Right atrium auricular region (tissue), 2 donors: ENCODE data around the gene SLC6A9. TPM values are rescaled to one million over a fixed set of nuclear protein-coding genes. Genes with fewer than 3 reads are reported as not detected.

Source experiments
- DNase-seq: peaks from one replicate; pipeline ENCODE4 v3.0.0-alpha.2; 2019; ENCODE audit warnings: low spot score
- H3K27ac ChIP-seq, 2 donors: fragments of 200-600 bp; sonication (generic); 1 replicate in 1 of 2; 2 replicates in 1 of 2; pipeline ENCODE4 v1.5.1; 2016 to 2019
- H3K27me3 ChIP-seq, 2 donors: fragments of 200-600 bp; sonication (generic); one replicate each; pipeline versions ENCODE4 v1.5.1 to v1.6.0; 2017 to 2019
- H3K36me3 ChIP-seq: fragments of 200-600 bp; sonication (generic); one replicate; pipeline ENCODE4 v1.5.1; 2016
- H3K4me1 ChIP-seq, 2 donors: fragments of 200-600 bp; sonication (generic); one replicate each; pipeline versions ENCODE4 v1.5.1 to v1.6.0; 2017 to 2019
- H3K4me3 ChIP-seq, 2 donors: fragments of 200-600 bp; sonication (generic); 1 replicate in 1 of 2; 2 replicates in 1 of 2; pipeline ENCODE4 v1.5.1; 2017 to 2019; ENCODE audit warnings: mild to moderate bottlenecking in 1 of 2, moderate library complexity in 1 of 2
- H3K9me3 ChIP-seq, 2 donors: fragments of 200-600 bp; sonication (generic); one replicate each; pipeline ENCODE4 v1.5.1; 2019
- total RNA-seq, 2 donors: library from RNA; depleted of rRNA; stranded (reverse); fragments of >200 nt; gene quantifications; one replicate each; pipeline ENCODE4 v1.1.0, GENCODE V29; 2016
- TF ChIP-seq, protein P1 (sequence below), 2 donors: fragments of 200-600 bp; sonication (generic); IDR thresholded peaks; one replicate each; pipeline ENCODE4 v1.5.1; 2019; ENCODE audit warnings: antibody characterized with exemption in 2 of 2

The SLC6A9 gene
- total RNA-seq, 2 donors from 2014 or later, result 1.0 to 1.6 TPM

DNA sequence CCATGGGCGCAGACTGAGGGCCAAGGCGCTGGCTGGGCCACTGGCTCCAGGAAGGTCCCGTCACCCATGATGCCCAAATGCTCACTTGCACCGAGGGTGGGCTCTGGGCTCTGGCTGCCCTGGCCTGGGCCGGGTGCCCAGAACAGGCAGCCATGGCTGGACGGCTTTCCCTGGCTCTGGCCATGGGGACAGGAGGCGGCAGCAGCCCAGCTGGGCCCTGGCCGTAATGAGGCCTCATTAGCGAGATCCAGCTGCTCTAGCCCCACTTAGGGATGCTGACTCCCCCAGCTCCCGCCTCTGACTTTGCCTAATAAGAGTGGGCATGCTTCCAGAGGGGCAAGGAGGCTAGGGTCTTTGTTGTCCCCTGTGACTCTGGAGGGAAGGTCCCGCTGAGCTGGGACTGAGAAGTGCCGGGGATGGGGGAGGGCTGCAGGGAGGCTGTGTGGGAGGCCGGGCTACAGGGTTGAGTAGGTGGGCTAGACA is 11.8 kb downstream of the SLC6A9 start:
- H3K36me3 ChIP-seq, result no peaks in the 10 kb centered on the region
- H3K9me3 ChIP-seq, result no peaks in the 10 kb centered on the region
- TF ChIP-seq, protein P1, sequence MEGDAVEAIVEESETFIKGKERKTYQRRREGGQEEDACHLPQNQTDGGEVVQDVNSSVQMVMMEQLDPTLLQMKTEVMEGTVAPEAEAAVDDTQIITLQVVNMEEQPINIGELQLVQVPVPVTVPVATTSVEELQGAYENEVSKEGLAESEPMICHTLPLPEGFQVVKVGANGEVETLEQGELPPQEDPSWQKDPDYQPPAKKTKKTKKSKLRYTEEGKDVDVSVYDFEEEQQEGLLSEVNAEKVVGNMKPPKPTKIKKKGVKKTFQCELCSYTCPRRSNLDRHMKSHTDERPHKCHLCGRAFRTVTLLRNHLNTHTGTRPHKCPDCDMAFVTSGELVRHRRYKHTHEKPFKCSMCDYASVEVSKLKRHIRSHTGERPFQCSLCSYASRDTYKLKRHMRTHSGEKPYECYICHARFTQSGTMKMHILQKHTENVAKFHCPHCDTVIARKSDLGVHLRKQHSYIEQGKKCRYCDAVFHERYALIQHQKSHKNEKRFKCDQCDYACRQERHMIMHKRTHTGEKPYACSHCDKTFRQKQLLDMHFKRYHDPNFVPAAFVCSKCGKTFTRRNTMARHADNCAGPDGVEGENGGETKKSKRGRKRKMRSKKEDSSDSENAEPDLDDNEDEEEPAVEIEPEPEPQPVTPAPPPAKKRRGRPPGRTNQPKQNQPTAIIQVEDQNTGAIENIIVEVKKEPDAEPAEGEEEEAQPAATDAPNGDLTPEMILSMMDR (IDR thresholded peaks at IDR 0.05), result no peak
- H3K27ac ChIP-seq, result no peak overlapping the region
- no peak for DNase-seq
- H3K4me1 ChIP-seq, result peaks cover 0 to 21% of the 10 kb centered on the region in 2 donors
- no peaks in the 10 kb centered on the region for H3K27me3 ChIP-seq
- H3K4me3 ChIP-seq, result no peak overlapping the region

DNA sequence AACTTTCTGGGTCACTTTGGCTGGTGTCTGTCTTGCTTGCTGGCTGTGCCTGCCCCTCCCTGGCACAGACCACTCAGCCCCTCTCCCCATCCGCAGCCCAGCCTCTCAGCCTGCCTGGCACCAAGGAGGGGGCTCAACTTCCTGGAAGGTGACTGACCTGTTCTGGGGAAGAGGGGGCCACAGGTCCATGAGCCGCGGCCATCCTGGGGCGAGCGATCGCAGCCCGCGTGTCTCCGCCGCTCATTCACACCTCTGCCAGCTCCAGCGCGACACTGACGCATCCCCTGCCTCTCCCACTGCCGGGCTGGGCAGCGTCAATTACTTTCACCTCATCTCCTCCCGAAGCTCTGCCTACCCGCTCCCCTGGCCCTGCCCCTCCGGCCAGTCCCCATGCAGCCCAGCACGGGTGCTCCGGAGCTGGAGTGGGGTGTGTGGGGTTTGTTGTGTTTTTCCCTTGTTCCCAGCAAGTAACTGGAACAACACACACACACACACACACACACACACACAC is 14.3 kb downstream of the SLC6A9 start:
- no peak overlapping the region for H3K4me3 ChIP-seq
- DNase-seq, result no peak
- H3K27me3 ChIP-seq, result no peaks in the 10 kb centered on the region
- peaks cover 0 to 23% of the 10 kb centered on the region in 2 donors for H3K4me1 ChIP-seq
- no peak overlapping the region for H3K27ac ChIP-seq
- H3K36me3 ChIP-seq, result no peaks in the 10 kb centered on the region
- TF ChIP-seq, protein P1 (IDR thresholded peaks at IDR 0.05), result no peak
- no peaks in the 10 kb centered on the region for H3K9me3 ChIP-seq

DNA sequence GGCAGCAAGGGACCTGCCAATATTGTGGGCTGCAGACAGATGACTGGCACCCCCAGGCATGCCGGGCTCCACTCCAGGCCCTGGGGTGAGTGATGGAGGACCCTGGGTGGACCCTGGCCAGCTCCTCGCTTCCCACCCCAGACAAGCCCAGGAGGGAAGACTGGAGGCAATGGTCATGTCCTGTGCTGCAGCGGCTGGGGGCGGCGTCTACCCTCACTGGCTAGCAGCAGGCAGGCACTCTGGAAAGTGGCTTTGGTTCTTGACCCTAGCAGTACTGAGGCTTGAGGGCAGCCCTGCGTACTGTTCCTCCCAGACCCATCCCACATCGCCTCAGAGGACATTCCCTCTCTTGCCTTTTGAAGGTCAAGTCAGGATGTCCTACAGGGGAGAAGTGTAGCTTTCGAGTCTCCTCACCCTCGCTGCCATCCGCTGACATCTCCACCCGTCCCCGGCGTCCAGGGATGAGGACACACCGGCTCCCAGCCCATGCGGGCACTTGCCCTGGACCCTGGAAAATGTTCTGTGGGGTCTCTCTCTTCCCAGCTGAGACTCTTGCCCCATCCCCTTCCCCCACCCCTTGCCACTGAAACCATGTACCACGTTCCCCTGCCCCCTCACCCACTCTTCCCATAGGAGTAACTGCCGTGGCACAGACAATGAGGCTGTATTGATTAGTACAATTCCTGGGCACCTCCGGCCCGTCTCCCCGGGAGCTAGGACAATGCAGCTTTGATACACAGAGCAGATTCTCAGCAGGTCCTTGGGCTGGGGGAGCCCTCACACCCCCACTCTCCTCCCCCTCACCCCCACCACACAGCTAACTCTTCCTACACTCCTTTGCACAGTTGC is 15.0 kb downstream of the SLC6A9 start:
- no peak for DNase-seq
- TF ChIP-seq, protein P1 (IDR thresholded peaks at IDR 0.05), result no peak
- no peak overlapping the region for H3K27ac ChIP-seq

DNA sequence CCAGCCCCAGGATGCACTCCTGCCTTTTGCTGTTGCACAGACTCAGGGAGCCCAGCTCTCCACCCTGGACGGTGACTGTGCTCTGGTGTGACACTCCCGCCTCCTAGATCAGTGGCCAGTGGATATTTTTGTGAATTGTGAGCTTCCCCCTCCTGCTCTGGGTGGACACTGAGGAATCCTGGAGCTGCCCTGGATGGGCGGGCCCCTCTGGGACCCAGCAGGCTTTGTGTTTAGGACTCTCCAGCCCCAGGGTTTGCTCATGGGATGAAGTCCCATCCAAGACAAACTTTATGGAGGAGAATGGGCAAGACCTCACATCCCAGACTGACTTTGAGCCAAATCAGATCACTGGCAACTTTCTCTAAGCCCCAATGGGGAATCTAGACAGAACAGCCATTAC is 16.1 kb downstream of the SLC6A9 start:
- Histone ChIP-seq H3K36me3 (no peaks in the 10 kb centered on the region), H3K9me3 (no peaks in the 10 kb centered on the region), H3K27me3 (no peaks in the 10 kb centered on the region), H3K4me3 (no peak overlapping the region), H3K4me1 (peaks cover 0 to 18% of the 10 kb centered on the region in 2 donors), H3K27ac (no peak overlapping the region)
- TF ChIP-seq, protein P1 (IDR thresholded peaks at IDR 0.05), result no peak
- peak; percentile 73 for DNase-seq

More for the DNA sequence above, 15.0 kb downstream of the SLC6A9 start:
- Histone ChIP-seq H3K36me3 (no peaks in the 10 kb centered on the region), H3K27me3 (no peaks in the 10 kb centered on the region), H3K9me3 (no peaks in the 10 kb centered on the region), H3K4me1 (peaks cover 0 to 18% of the 10 kb centered on the region in 2 donors), H3K4me3 (no peak overlapping the region)

DNA sequence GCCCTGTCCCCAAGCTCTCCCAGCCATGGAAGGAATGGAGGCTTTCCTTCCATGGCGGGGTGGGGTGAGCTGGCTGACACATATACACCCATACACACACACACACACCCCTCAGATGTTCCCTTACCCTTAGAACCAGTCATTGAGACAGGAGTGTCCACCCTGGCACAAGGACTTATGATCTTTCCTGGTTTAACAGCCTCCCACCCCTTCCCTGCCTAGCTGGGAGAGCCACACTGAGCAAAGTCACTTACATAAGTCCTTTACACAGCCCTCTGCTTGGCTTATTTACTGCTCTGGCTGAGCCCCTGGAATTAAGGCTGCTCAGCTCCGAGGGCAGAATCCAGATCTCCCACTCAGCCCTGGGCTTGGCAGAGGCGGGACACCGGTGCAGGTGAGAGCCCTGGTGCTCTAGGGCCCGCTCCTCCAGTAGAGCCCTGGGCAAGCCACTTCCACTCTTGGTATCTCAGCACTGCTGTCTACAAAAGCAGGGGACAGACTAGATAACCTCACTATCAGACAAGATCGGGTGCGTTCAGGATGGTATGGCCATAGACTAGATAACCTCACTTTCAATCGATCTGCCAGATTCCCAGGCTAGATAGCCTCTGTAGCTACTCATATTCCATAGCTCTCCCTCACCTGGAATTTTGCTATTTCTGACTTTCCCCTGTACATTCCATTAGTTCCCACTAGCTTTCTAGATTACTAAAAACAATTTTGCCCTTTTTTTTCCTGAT is 16.7 kb downstream of the SLC6A9 start:
- TF ChIP-seq, protein P1 (IDR thresholded peaks at IDR 0.05), result no peak
- Histone ChIP-seq H3K36me3 (no peaks in the 10 kb centered on the region), H3K9me3 (no peaks in the 10 kb centered on the region), H3K4me1 (peaks cover 0 to 18% of the 10 kb centered on the region in 2 donors), H3K27me3 (no peaks in the 10 kb centered on the region), H3K27ac (no peak overlapping the region), H3K4me3 (no peak overlapping the region)
- DNase-seq, result no peak
